Measurements from ENCODE around the gene ENOPH1. TPM values are rescaled to one million over a fixed set of nuclear protein-coding genes. Genes with fewer than 3 reads are reported as not detected.

Gene ENOPH1
- total RNA-seq, 4 donors from 2014 or later = 19.8 to 32.4 (median 23.8) TPM

DNA sequence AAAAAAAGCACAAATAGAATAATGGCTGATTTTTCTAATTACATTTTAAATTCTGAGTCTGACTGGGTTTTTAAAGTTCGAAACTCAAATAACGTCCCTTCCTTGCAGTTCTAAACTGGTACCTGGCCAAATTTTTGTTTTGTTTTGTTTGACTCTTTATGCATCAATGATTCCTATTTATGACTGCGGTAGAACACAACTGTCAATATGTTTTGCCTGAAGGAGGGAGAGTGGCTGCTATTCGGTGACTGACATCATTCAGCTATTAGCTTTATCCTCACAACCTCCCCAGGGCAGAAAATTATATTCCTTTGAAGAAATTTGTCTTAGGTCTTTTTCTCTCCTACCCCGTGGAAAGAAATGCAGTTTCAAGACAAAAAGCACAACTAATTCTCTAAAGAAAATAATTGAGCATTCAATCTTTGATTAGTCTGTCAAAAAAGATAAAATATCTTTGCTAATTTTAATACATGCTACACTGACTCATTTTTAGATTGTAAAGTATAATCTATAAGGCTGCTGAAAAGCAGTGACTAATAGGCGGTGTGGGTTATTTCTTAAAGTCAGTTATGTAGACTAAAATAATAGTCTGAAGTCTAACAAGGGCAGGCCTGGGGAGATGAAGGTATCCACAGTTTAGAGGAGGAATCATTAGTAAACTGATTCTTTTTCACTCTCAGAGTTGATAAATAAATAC is 69.5 kb downstream of the ENOPH1 start:
- H3K4me3 ChIP-seq = no peak overlapping the region
- H3K9me3 ChIP-seq = no peaks in the 10 kb centered on the region
- 58 to 75% methylated on average over 6 of the region's 6 CpGs for WGBS, 2 donors (ENCODE audit: low coverage in 1 of 2)
- no peak overlapping the region for H3K27ac ChIP-seq
- H3K27me3 ChIP-seq = no peaks in the 10 kb centered on the region
- TF ChIP-seq POLR2A (IDR thresholded peaks at IDR 0.05) (no peak), POLR2AphosphoS5 (IDR thresholded peaks at IDR 0.05) (no peak), EP300 (IDR thresholded peaks at IDR 0.05) (no peak)
- TF ChIP-seq, protein P1, sequence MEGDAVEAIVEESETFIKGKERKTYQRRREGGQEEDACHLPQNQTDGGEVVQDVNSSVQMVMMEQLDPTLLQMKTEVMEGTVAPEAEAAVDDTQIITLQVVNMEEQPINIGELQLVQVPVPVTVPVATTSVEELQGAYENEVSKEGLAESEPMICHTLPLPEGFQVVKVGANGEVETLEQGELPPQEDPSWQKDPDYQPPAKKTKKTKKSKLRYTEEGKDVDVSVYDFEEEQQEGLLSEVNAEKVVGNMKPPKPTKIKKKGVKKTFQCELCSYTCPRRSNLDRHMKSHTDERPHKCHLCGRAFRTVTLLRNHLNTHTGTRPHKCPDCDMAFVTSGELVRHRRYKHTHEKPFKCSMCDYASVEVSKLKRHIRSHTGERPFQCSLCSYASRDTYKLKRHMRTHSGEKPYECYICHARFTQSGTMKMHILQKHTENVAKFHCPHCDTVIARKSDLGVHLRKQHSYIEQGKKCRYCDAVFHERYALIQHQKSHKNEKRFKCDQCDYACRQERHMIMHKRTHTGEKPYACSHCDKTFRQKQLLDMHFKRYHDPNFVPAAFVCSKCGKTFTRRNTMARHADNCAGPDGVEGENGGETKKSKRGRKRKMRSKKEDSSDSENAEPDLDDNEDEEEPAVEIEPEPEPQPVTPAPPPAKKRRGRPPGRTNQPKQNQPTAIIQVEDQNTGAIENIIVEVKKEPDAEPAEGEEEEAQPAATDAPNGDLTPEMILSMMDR (IDR thresholded peaks at IDR 0.05) = no peak
- no peak for ATAC-seq
- no peaks in the 10 kb centered on the region for H3K36me3 ChIP-seq
- no peaks in the 10 kb centered on the region for H3K4me1 ChIP-seq

DNA sequence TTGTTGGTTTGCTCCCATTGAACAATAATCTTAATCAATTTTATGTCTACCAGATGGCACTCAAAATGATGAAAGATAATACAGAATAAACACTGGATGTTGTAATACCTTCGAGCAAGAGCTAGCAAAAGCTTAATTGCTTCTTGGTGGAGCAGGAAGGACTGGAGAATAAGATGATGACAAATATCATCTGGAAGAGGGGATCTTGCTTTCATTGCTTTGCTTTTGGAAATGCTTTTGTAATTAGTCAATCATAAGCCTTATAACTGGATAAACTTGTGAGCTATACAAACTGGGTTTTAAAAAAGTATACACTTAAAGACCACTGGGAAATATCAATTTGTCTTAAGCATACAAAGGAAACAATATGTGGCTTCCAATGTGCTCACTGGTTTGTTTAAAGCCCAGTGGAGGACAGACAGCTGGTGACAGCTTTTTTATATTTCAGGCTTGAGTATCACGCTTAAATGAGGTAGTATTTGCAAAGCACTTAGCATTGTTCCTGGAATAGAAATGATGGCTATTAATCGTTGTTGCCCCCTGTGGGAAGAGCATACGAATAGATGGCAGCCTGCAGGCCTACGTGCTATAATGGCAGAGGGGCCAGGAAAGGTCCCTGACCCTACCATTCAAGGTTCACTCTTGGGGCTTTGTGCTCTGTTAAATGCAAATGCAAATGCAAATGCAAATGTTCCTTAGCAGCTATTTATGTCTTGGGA is 70.2 kb downstream of the ENOPH1 start:
- H3K27me3 ChIP-seq = no peaks in the 10 kb centered on the region
- no peak for TF ChIP-seq EP300 (IDR thresholded peaks at IDR 0.05)
- no peak for TF ChIP-seq POLR2A (IDR thresholded peaks at IDR 0.05)
- TF ChIP-seq, protein P1 (IDR thresholded peaks at IDR 0.05) = no peak
- no peak for TF ChIP-seq POLR2AphosphoS5 (IDR thresholded peaks at IDR 0.05)
- H3K9me3 ChIP-seq = no peaks in the 10 kb centered on the region
- no peaks in the 10 kb centered on the region for H3K4me1 ChIP-seq
- H3K36me3 ChIP-seq = no peaks in the 10 kb centered on the region
- WGBS, 2 donors (ENCODE audit: low coverage in 1 of 2) = 28 to 44% methylated on average over 2 to 5 of the region's 5 CpGs
- ATAC-seq = no peak
- H3K27ac ChIP-seq = no peak overlapping the region
- H3K4me3 ChIP-seq = no peak overlapping the region

DNA sequence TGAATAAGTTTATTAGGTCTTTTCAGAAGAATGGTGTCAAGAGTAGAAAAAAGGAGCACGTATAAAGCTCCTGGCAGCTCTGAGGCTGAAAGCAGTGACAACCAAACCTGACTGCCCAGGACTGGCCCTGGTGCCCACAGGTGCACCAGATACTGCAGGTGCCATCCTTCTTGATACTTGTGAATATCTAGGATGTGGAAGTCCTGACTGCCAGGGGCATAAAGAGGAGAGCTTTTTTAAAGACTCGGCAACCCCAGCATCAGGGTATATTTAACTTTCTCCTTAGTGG is 70.7 kb downstream of the ENOPH1 start:
- 70% methylated on average over 2 of the region's 2 CpGs; no CpG with 5 or more reads in 1 of the 2 donors for WGBS, 2 donors (ENCODE audit: low coverage in 1 of 2)
- no peak overlapping the region for H3K27ac ChIP-seq
- H3K9me3 ChIP-seq = no peaks in the 10 kb centered on the region
- TF ChIP-seq, protein P1 (IDR thresholded peaks at IDR 0.05) = no peak
- TF ChIP-seq POLR2AphosphoS5 (IDR thresholded peaks at IDR 0.05) (no peak), EP300 (IDR thresholded peaks at IDR 0.05) (no peak), POLR2A (IDR thresholded peaks at IDR 0.05) (no peak)
- H3K4me3 ChIP-seq = no peak overlapping the region
- H3K27me3 ChIP-seq = no peaks in the 10 kb centered on the region
- no peaks in the 10 kb centered on the region for H3K4me1 ChIP-seq
- no peak for ATAC-seq
- no peaks in the 10 kb centered on the region for H3K36me3 ChIP-seq

DNA sequence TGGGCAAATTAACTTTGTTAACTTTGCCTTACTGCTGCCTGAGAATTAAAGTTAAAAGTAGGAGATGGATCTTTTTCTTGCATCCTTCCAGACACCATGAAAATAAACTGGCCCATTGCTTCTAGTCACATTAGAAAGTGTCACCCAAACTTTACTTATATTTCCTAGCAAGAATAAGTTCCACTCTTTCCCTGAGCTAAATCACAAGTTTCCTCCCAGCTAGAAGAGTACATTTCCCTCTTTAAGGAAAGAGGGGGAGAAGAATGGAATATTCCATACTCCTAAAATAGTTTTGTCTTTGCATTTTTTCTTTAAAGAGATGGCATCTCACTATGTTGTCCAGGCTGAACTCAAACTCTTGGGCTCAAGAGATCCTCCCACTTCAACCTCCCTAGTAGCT is 77.6 kb downstream of the ENOPH1 start:
- no peaks in the 10 kb centered on the region for H3K27me3 ChIP-seq
- ATAC-seq = no peak
- no peaks in the 10 kb centered on the region for H3K36me3 ChIP-seq
- H3K9me3 ChIP-seq = no peaks in the 10 kb centered on the region
- no peaks in the 10 kb centered on the region for H3K4me1 ChIP-seq
- no peak for TF ChIP-seq POLR2A (IDR thresholded peaks at IDR 0.05)
- TF ChIP-seq, protein P1 (IDR thresholded peaks at IDR 0.05) = no peak
- TF ChIP-seq EP300 (IDR thresholded peaks at IDR 0.05) = no peak
- TF ChIP-seq POLR2AphosphoS5 (IDR thresholded peaks at IDR 0.05) = no peak
- H3K4me3 ChIP-seq = no peak overlapping the region
- no peak overlapping the region for H3K27ac ChIP-seq

All from gastroesophageal sphincter (tissue), 4 donors.